Lung (tissue), 12 donors: ENCODE results near the gene NOP9. TPM values are rescaled to one million over a fixed set of nuclear protein-coding genes. Genes with fewer than 3 reads are reported as not detected.

Experiments used
- ATAC-seq: fragments of 200-7000 bp; cut with Tn5 transposase; one replicate; pipeline ENCODE4 v1.9.1; 2020; ENCODE audit warnings: moderate number of reproducible peaks; ENCODE audit not compliant: insufficient read depth, low FRiP score
- DNase-seq, 3 donors: peaks; one replicate each; pipeline ENCODE4 v3.0.0-alpha.2; 2013 to 2017
- H3K27ac ChIP-seq, 2 donors: one replicate each; pipeline ENCODE4 v1.5.1; 2013; ENCODE audit warnings: mild to moderate bottlenecking in 2 of 2, moderate library complexity in 2 of 2, control low read depth in 1 of 2, inconsistent platforms in 1 of 2, low read depth in 1 of 2, low read length in 1 of 2
- H3K27me3 ChIP-seq, 3 donors: one replicate each; pipeline ENCODE4 v1.5.1; 2013; ENCODE audit warnings: low read length in 2 of 3; ENCODE audit not compliant: control insufficient read depth in 3 of 3, insufficient read depth in 3 of 3
- H3K36me3 ChIP-seq, 4 donors: one replicate each; pipeline ENCODE4 v1.5.1; 2013; ENCODE audit warnings: low read length in 4 of 4, mild to moderate bottlenecking in 1 of 4, moderate library complexity in 1 of 4; ENCODE audit not compliant: control insufficient read depth in 4 of 4, insufficient read depth in 4 of 4
- H3K4me1 ChIP-seq, 5 donors: one replicate each; pipeline ENCODE4 v1.5.1; 2013; ENCODE audit warnings: low read length in 5 of 5, mild to moderate bottlenecking in 2 of 5, moderate library complexity in 1 of 5; ENCODE audit not compliant: control insufficient read depth in 5 of 5, insufficient read depth in 5 of 5
- H3K4me3 ChIP-seq: one replicate; pipeline ENCODE4 v1.5.1; 2013; ENCODE audit warnings: mild to moderate bottlenecking, control low read depth, moderate library complexity
- H3K9ac ChIP-seq, 2 donors: one replicate each; pipeline ENCODE4 v1.5.1; 2013; ENCODE audit warnings: low read length in 2 of 2, control low read depth in 1 of 2; ENCODE audit not compliant: insufficient read depth in 1 of 2
- H3K9me3 ChIP-seq, 4 donors: one replicate each; pipeline ENCODE4 v1.5.1; 2013; ENCODE audit warnings: low read length in 3 of 4, mild to moderate bottlenecking in 1 of 4, moderate library complexity in 1 of 4; ENCODE audit not compliant: control insufficient read depth in 4 of 4, insufficient read depth in 3 of 4
- WGBS, 2 donors: extraction: QIAGEN DNeasy Blood & Tissue Kit; methylation state at CpG; one replicate each; pipeline ENCODE4 v1.1.7; 2013; 5-methylcytosine and 5-hydroxymethylcytosine counted together
- polyA plus RNA-seq, 2 donors: library from polyadenylated mRNA; stranded (reverse); fragments of 200-250 nt; gene quantifications; one replicate each; pipeline ENCODE4 v1.2.1, GENCODE V29; 2013
- total RNA-seq, 2 donors: library from RNA; depleted of rRNA in 1 of 2; stranded (reverse); fragments of >200 nt in 1 of 2; gene quantifications; one replicate each; pipeline ENCODE4 v1.2.1, GENCODE V29; 2014 to 2021
- TF ChIP-seq, protein P1 (sequence below): IDR thresholded peaks from 2 replicates; pipeline ENCODE4 v1.5.1; 2012; ENCODE audit warnings: mild to moderate bottlenecking; ENCODE audit errors: control extremely low read depth, extremely low read depth
- donor health status: control.
- donor health status: control.
- donor health status: Bipolar disorder and iron deficiency.
- donor health status: healthy.
- donor health status: DM: yes; HTN: yes; CAD: no.

Gene NOP9
- total and polyA plus RNA-seq, 4 donors: 12.1 to 25.9 (median 13.8) TPM

- ATAC-seq: no peak
- 93 to 96% methylated on average over 9 of the region's 9 CpGs for WGBS, 2 donors
These were observed 31.4 kb upstream of the NOP9 start for GRCh38 chr14:24268225-24268624.

GRCh38 chr14:24269368-24269767, 30.3 kb upstream of the NOP9 start:
- ATAC-seq (no peak), DNase-seq (no peak)
- peaks cover 3 to 35% (median 7%) of the 10 kb centered on the region in 4 donors for H3K36me3 ChIP-seq
- WGBS, 2 donors: 93 to 98% methylated on average over 8 of the region's 8 CpGs
- H3K4me1 ChIP-seq: peaks cover 4 to 11% (median 6%) of the 10 kb centered on the region in 5 donors
- H3K9me3 ChIP-seq: no peaks in the 10 kb centered on the region
- no peak overlapping the region for H3K27ac ChIP-seq
- no peak overlapping the region for H3K9ac ChIP-seq
- H3K27me3 ChIP-seq: no peaks in the 10 kb centered on the region
- H3K4me3 ChIP-seq: no peak overlapping the region
- TF ChIP-seq, protein P1, sequence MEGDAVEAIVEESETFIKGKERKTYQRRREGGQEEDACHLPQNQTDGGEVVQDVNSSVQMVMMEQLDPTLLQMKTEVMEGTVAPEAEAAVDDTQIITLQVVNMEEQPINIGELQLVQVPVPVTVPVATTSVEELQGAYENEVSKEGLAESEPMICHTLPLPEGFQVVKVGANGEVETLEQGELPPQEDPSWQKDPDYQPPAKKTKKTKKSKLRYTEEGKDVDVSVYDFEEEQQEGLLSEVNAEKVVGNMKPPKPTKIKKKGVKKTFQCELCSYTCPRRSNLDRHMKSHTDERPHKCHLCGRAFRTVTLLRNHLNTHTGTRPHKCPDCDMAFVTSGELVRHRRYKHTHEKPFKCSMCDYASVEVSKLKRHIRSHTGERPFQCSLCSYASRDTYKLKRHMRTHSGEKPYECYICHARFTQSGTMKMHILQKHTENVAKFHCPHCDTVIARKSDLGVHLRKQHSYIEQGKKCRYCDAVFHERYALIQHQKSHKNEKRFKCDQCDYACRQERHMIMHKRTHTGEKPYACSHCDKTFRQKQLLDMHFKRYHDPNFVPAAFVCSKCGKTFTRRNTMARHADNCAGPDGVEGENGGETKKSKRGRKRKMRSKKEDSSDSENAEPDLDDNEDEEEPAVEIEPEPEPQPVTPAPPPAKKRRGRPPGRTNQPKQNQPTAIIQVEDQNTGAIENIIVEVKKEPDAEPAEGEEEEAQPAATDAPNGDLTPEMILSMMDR: no peak

More at GRCh38 chr14:24268225-24268624, 31.4 kb upstream of the NOP9 start:
- peaks cover 3 to 35% (median 7%) of the 10 kb centered on the region in 4 donors for H3K36me3 ChIP-seq
- DNase-seq: no peak
- H3K4me3 ChIP-seq: no peak overlapping the region
- H3K27ac ChIP-seq: no peak overlapping the region
- H3K4me1 ChIP-seq: peaks cover 4 to 11% (median 6%) of the 10 kb centered on the region in 5 donors
- H3K9me3 ChIP-seq: no peaks in the 10 kb centered on the region
- H3K9ac ChIP-seq: no peak overlapping the region
- H3K27me3 ChIP-seq: no peaks in the 10 kb centered on the region
- TF ChIP-seq, protein P1: no peak

DNA sequence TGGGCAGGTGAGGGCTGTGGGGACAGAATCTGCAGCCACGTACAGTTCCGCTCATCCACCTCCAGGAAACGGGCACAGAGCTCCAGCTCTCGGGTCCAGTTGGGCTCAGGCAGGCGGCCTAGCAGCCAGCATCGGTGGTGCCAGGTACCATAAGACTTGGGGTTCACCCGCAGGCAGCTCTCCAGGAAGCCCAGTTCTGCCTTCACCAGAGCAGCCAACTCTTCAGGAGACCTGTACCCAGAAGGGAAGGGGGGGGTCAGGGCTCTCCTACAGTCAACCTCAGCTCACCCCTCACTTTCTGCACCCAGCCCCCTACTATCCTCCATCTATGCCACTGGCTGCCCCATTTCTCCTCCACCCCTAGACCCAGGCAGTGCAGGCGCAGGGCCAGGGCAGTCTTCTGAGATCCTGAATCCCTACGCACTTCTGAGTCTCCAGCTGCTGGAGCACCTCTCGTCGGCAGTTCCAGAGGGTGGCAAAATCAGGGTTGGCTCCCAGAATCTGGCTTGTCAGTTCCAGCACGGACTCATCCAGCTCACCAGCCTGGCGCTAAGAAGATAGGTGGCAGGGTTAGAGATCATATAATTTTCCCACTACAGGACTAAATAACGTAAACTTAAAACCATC, 29.6 kb upstream of the NOP9 start:
- no peak overlapping the region for H3K4me3 ChIP-seq
- peaks cover 3 to 35% (median 7%) of the 10 kb centered on the region in 4 donors for H3K36me3 ChIP-seq
- no peak overlapping the region for H3K27ac ChIP-seq
- H3K9ac ChIP-seq: no peak overlapping the region
- no peaks in the 10 kb centered on the region for H3K9me3 ChIP-seq
- no peaks in the 10 kb centered on the region for H3K27me3 ChIP-seq
- WGBS, 2 donors: 96 to 99% methylated on average over 14 of the region's 14 CpGs
- DNase-seq: no peak
- peaks cover 4 to 11% (median 6%) of the 10 kb centered on the region in 5 donors for H3K4me1 ChIP-seq
- TF ChIP-seq, protein P1: no peak
- no peak for ATAC-seq
